ENCODE results near the gene EYS.
A peak's percentile ranks its signal among the peaks of the same experiment; 100 is the strongest.

Gene EYS

GRCh38 chr6:64280569-64280968 lies 1426.5 kb downstream of the EYS start:
- TF ChIP-seq CTCF (conservative IDR thresholded peaks at IDR 0.05; ENCODE audit: control insufficient read depth, insufficient read depth, low read depth, low read length) = peak; percentile 55
- peak; percentile 55 for DNase-seq (ENCODE audit: low read depth)

GRCh38 chr6:64270083-64270482 lies 1436.9 kb downstream of the EYS start:
- H3K4me3 ChIP-seq (ENCODE audit: control insufficient read depth, low read depth, low read length) = no peak overlapping the region
- peak; percentile 5 for DNase-seq (ENCODE audit: low read depth)
- no peak for TF ChIP-seq CTCF (conservative IDR thresholded peaks at IDR 0.05; ENCODE audit: control insufficient read depth, insufficient read depth, low read depth, low read length)

More at GRCh38 chr6:64280569-64280968, 1426.5 kb downstream of the EYS start:
- H3K4me3 ChIP-seq (ENCODE audit: control insufficient read depth, low read depth, low read length) = no peak overlapping the region

- peak; percentile 6 for DNase-seq (ENCODE audit: low read depth)
Observed at GRCh38 chr6:64266351-64266821, 1440.6 kb downstream of the EYS start.

GRCh38 chr6:64263778-64264177 lies 1443.2 kb downstream of the EYS start:
- H3K4me3 ChIP-seq (ENCODE audit: control insufficient read depth, low read depth, low read length) = no peak overlapping the region
- DNase-seq (ENCODE audit: low read depth) = no peak
- TF ChIP-seq CTCF (conservative IDR thresholded peaks at IDR 0.05; ENCODE audit: control insufficient read depth, insufficient read depth, low read depth, low read length) = no peak

More at GRCh38 chr6:64266351-64266821, 1440.6 kb downstream of the EYS start:
- no peak overlapping the region for H3K4me3 ChIP-seq (ENCODE audit: control insufficient read depth, low read depth, low read length)
- TF ChIP-seq CTCF (conservative IDR thresholded peaks at IDR 0.05; ENCODE audit: control insufficient read depth, insufficient read depth, low read depth, low read length) = no peak

GRCh38 chr6:64259372-64259771 lies 1447.7 kb downstream of the EYS start:
- DNase-seq (ENCODE audit: low read depth) = no peak
- no peak for TF ChIP-seq CTCF (conservative IDR thresholded peaks at IDR 0.05; ENCODE audit: control insufficient read depth, insufficient read depth, low read depth, low read length)
- H3K4me3 ChIP-seq (ENCODE audit: control insufficient read depth, low read depth, low read length) = no peak overlapping the region

GRCh38 chr6:64258752-64259151 lies 1448.3 kb downstream of the EYS start:
- no peak for DNase-seq (ENCODE audit: low read depth)

More at GRCh38 chr6:64258752-64259151, 1448.3 kb downstream of the EYS start:
- no peak overlapping the region for H3K4me3 ChIP-seq (ENCODE audit: control insufficient read depth, low read depth, low read length)
- TF ChIP-seq CTCF (conservative IDR thresholded peaks at IDR 0.05; ENCODE audit: control insufficient read depth, insufficient read depth, low read depth, low read length) = no peak

Data from fibroblast of mammary gland (primary cell).